H9 (cell line): ENCODE measurements around the gene RBM18. TPM values are rescaled to one million over a fixed set of nuclear protein-coding genes. Genes with fewer than 3 reads are reported as not detected.

Experiments
- DNase-seq: peaks from one replicate; pipeline ENCODE4 v3.0.0-alpha.2; 2017
- H2AFZ ChIP-seq: one replicate; pipeline ENCODE4 v1.6.1; 2013; ENCODE audit warnings: mild to moderate bottlenecking, low read length, control low read depth, moderate library complexity
- H2AK5ac ChIP-seq: 2 replicates; pipeline ENCODE4 v1.6.1; 2013; ENCODE audit warnings: low read length, control low read depth, mixed read lengths; ENCODE audit not compliant: insufficient read length
- H2BK120ac ChIP-seq: one replicate; pipeline ENCODE4 v1.6.1; 2013; ENCODE audit warnings: low read depth, mild to moderate bottlenecking, low read length, control low read depth, inconsistent platforms; ENCODE audit not compliant: poor library complexity, severe bottlenecking
- H2BK12ac ChIP-seq: 2 replicates; pipeline ENCODE4 v1.6.1; 2013; ENCODE audit warnings: low read length, control low read depth, mixed read lengths, low read depth; ENCODE audit not compliant: insufficient read length
- H2BK15ac ChIP-seq: 2 replicates; pipeline ENCODE4 v1.6.1; 2013; ENCODE audit warnings: low read depth, low read length, control low read depth
- H2BK20ac ChIP-seq: one replicate; pipeline ENCODE4 v1.6.1; 2013; ENCODE audit warnings: low read depth, mild to moderate bottlenecking, low read length, control low read depth, inconsistent platforms; ENCODE audit not compliant: poor library complexity, severe bottlenecking
- H2BK5ac ChIP-seq: 2 replicates; pipeline ENCODE4 v1.6.1; 2013; ENCODE audit warnings: low read length, control low read depth, mixed read lengths; ENCODE audit not compliant: insufficient read length
- H3K14ac ChIP-seq: 2 replicates; pipeline ENCODE4 v1.6.1; 2013; ENCODE audit warnings: low read length, control low read depth; ENCODE audit not compliant: insufficient read depth
- H3K18ac ChIP-seq: 2 replicates; pipeline ENCODE4 v1.6.1; 2013; ENCODE audit warnings: low read depth, mild to moderate bottlenecking, mixed read lengths, low read length, control low read depth; ENCODE audit not compliant: insufficient read length
- H3K23ac ChIP-seq: 2 replicates; pipeline ENCODE4 v1.6.1; 2013; ENCODE audit warnings: low read length, control low read depth, mixed read lengths, low read depth; ENCODE audit not compliant: insufficient read length
- H3K23me2 ChIP-seq: 2 replicates; pipeline ENCODE4 v1.6.1; 2013; ENCODE audit warnings: low read depth, mild to moderate bottlenecking, mixed read lengths, low read length, control low read depth; ENCODE audit not compliant: insufficient read length, poor library complexity, severe bottlenecking
- H3K27ac ChIP-seq: 2 replicates; pipeline ENCODE4 v1.5.1; 2013; ENCODE audit warnings: low read length, control low read depth, mixed read lengths, low read depth; ENCODE audit not compliant: insufficient read length
- H3K27me3 ChIP-seq: 2 replicates; pipeline ENCODE4 v1.6.1; 2013; ENCODE audit warnings: low read length, control low read depth, inconsistent platforms; ENCODE audit not compliant: insufficient read depth
- H3K4ac ChIP-seq: 2 replicates; pipeline ENCODE4 v1.6.1; 2013; ENCODE audit warnings: low read depth, mild to moderate bottlenecking, control low read depth, inconsistent platforms, low read length, moderate library complexity
- H3K4me1 ChIP-seq: 2 replicates; pipeline ENCODE4 v1.6.1; 2013; ENCODE audit warnings: low read length, control low read depth, inconsistent platforms; ENCODE audit not compliant: insufficient read depth
- H3K4me2 ChIP-seq: 2 replicates; pipeline ENCODE4 v1.6.1; 2013; ENCODE audit warnings: low read length, control low read depth, mixed read lengths; ENCODE audit not compliant: insufficient read length, insufficient read depth
- H3K56ac ChIP-seq: 2 replicates; pipeline ENCODE4 v1.6.1; 2013; ENCODE audit warnings: low read depth, mild to moderate bottlenecking, mixed read lengths, low read length, control low read depth; ENCODE audit not compliant: insufficient read length
- H3K79me1 ChIP-seq: 2 replicates; pipeline ENCODE4 v1.6.1; 2013; ENCODE audit warnings: low read depth, mild to moderate bottlenecking, moderate library complexity, low read length, control low read depth, inconsistent platforms; ENCODE audit not compliant: insufficient read depth, poor library complexity, severe bottlenecking
- H3K79me2 ChIP-seq: 2 replicates; pipeline ENCODE4 v1.6.1; 2013; ENCODE audit warnings: low read length, control low read depth, inconsistent platforms; ENCODE audit not compliant: insufficient read depth
- H3K9ac ChIP-seq: 2 replicates; pipeline ENCODE4 v1.6.1; 2013; ENCODE audit warnings: low read length, control low read depth, mixed read lengths; ENCODE audit not compliant: insufficient read length; ENCODE audit errors: extremely low read depth
- H3K9me3 ChIP-seq: one replicate; pipeline ENCODE4 v1.6.1; 2013; ENCODE audit warnings: low read depth, low read length, inconsistent platforms; ENCODE audit not compliant: control insufficient read depth
- H3T11ph ChIP-seq: one replicate; pipeline ENCODE4 v1.6.1; 2013; ENCODE audit warnings: mild to moderate bottlenecking, low read length, control low read depth, inconsistent platforms
- H4K20me1 ChIP-seq: one replicate; pipeline ENCODE4 v1.6.1; 2013; ENCODE audit not compliant: control insufficient read depth, insufficient read length, insufficient read depth
- H4K5ac ChIP-seq: 2 replicates; pipeline ENCODE4 v1.6.1; 2013; ENCODE audit warnings: low read depth, mild to moderate bottlenecking, mixed read lengths, low read length, control low read depth; ENCODE audit not compliant: insufficient read length
- H4K8ac ChIP-seq: replicated peaks from 2 replicates; pipeline ENCODE4 v1.6.1; 2013; ENCODE audit warnings: low read length, control low read depth, mixed read lengths, low read depth; ENCODE audit not compliant: insufficient read length
- H4K91ac ChIP-seq: 2 replicates; pipeline ENCODE4 v1.6.1; 2013; ENCODE audit warnings: low read depth, mild to moderate bottlenecking, moderate library complexity, mixed read lengths, low read length, control low read depth; ENCODE audit not compliant: insufficient read length
- H3K27ac Mint-ChIP-seq, 3 experiments: 2 replicates in 2 of 3; 3 replicates in 1 of 3; pipeline ENCODE4 v1.8.0; 2020 to 2021; ENCODE audit warnings: mixed read lengths in 3 of 3, mild to moderate bottlenecking in 1 of 3, moderate library complexity in 1 of 3
- H3K27me3 Mint-ChIP-seq: 2 replicates; pipeline ENCODE4 v1.8.0; 2021; ENCODE audit warnings: low read depth, mild to moderate bottlenecking, moderate library complexity, mixed read lengths
- H3K36me3 Mint-ChIP-seq, 3 experiments: 2 replicates in 2 of 3; 3 replicates in 1 of 3; pipeline ENCODE4 v1.8.0; 2020 to 2021; ENCODE audit warnings: low read depth in 3 of 3, mixed read lengths in 3 of 3; ENCODE audit not compliant: insufficient read depth in 1 of 3
- H3K4me1 Mint-ChIP-seq, 2 experiments: 2 replicates each; pipeline ENCODE4 v1.8.0; 2020; ENCODE audit warnings: mixed read lengths in 2 of 2
- H3K4me3 Mint-ChIP-seq, 2 experiments: 2 replicates in 1 of 2; 3 replicates in 1 of 2; pipeline ENCODE4 v1.8.0; 2020 to 2021; ENCODE audit warnings: mild to moderate bottlenecking in 2 of 2, mixed read lengths in 2 of 2, moderate library complexity in 1 of 2
- H3K9me3 Mint-ChIP-seq, 2 experiments: 2 replicates in 1 of 2; 3 replicates in 1 of 2; pipeline ENCODE4 v1.8.0; 2020; ENCODE audit warnings: mild to moderate bottlenecking in 2 of 2, mixed read lengths in 2 of 2, moderate library complexity in 1 of 2
- CTCF ChIP-seq: fragments of 200-600 bp; sonication (generic); conservative IDR thresholded peaks from 3 replicates; pipeline ENCODE4 v1.8.0; 2021; ENCODE audit warnings: antibody characterized with exemption, mild to moderate bottlenecking
- WGBS: extraction: QIAGEN DNeasy Blood & Tissue Kit; methylation state at CpG from one replicate; pipeline ENCODE4 v1.1.7; 2013; ENCODE audit warnings: missing lambda C conversion rate, low lambda C conversion rate, mixed read lengths; ENCODE audit not compliant: insufficient read length; ENCODE audit errors: extremely low coverage; 5-methylcytosine and 5-hydroxymethylcytosine counted together
- total RNA-seq: library from RNA; stranded (reverse); gene quantifications from 2 replicates; pipeline ENCODE4 v1.2.1, GENCODE V29; 2021

Gene RBM18
- total RNA-seq, 1 experiment from 2014 or later = 18.9 TPM

GRCh38 chr9:122225312-122226141 is 39.1 kb downstream of the RBM18 start:
- Mint-ChIP-seq H3K4me1 (peaks cover 21 to 43% of the 10 kb centered on the region in 2 experiments), H3K27ac (no peak overlapping the region; a peak in 1 of 7 replicates), H3K36me3 (peaks cover 0 to 4% (median 1%) of the 10 kb centered on the region in 3 experiments; a peak in 4 of 7 replicates), H3K4me3 (peak overlapping the region in 1 of 2 experiments; percentile 73; a peak in 3 of 5 replicates), H3K27me3 (peaks cover 81% of the 10 kb centered on the region), H3K9me3 (peaks cover 4 to 5% of the 10 kb centered on the region in 2 experiments; a peak in 3 of 5 replicates)
- no peak overlapping the region for H3K14ac ChIP-seq
- no peak for TF ChIP-seq CTCF
- no peak overlapping the region for H3K4ac ChIP-seq
- no peak overlapping the region for H4K91ac ChIP-seq
- no peak overlapping the region for H3T11ph ChIP-seq
- H3K23me2 ChIP-seq = peaks cover 14% of the 10 kb centered on the region
- no peak overlapping the region for H3K27ac ChIP-seq
- H3K9ac ChIP-seq = no peak overlapping the region
- H3K79me1 ChIP-seq = no peaks in the 10 kb centered on the region
- no peak overlapping the region for H2AFZ ChIP-seq
- no peak overlapping the region for H3K56ac ChIP-seq
- H3K23ac ChIP-seq = no peak overlapping the region
- no peak overlapping the region for H4K8ac ChIP-seq
- no peaks in the 10 kb centered on the region for H3K79me2 ChIP-seq
- H4K5ac ChIP-seq = no peak overlapping the region
- H3K18ac ChIP-seq = no peak overlapping the region
- H3K4me2 ChIP-seq = peak overlapping the region; percentile 36
- H2BK120ac ChIP-seq = no peak overlapping the region
- H2BK15ac ChIP-seq = no peak overlapping the region
- H2BK5ac ChIP-seq = no peak overlapping the region
- H3K4me1 ChIP-seq = peaks cover 3% of the 10 kb centered on the region; the same call in 1 of the 2 replicates
- no peak for DNase-seq
- H4K20me1 ChIP-seq = peaks cover 2% of the 10 kb centered on the region
- no peak overlapping the region for H2BK20ac ChIP-seq
- H3K27me3 ChIP-seq = peaks cover 93% of the 10 kb centered on the region
- no peak overlapping the region for H2BK12ac ChIP-seq
- no CpG with 5 or more reads among the region's 51 CpGs for WGBS
- H2AK5ac ChIP-seq = no peak overlapping the region
- H3K9me3 ChIP-seq = no peaks in the 10 kb centered on the region
